Measurements from ENCODE around the gene PLEKHM3.

The PLEKHM3 gene

DNA sequence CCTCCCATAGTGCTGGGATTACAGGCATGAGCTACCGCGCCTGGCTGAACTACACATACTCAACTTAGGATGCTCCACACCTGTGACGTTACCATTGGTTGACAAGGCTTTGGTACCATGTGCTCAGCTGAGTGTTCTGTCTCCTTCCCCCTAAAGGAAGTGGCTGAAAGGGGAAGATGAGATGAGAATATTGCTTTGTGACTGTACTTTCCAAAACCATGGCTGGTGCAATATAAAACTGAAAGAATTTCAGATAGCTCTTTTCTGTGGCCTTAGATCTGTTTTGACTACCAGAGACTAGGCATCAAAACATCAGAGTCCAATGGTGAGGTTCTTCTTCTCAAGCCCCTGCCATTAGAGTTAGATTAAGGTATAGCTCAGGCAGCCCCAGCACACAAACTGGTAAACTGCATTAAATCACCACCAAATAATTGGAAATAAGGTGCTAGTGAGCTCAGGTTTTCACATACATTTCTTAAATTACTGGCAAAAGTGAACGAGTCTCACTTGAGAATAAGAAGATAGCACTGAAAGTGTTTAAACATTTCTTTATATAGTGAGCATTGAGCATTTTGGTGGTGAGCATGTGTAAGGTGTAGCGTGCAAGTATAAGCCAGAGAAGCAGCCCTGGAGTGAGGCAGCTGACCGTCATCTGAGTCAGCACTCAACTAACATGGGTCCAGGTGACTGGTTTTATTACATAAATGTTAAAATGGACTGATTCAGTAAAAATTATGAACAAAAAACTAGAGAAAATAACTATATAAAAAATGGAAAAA, 142.1 kb downstream of the PLEKHM3 start:
- no peak for DNase-seq

DNA sequence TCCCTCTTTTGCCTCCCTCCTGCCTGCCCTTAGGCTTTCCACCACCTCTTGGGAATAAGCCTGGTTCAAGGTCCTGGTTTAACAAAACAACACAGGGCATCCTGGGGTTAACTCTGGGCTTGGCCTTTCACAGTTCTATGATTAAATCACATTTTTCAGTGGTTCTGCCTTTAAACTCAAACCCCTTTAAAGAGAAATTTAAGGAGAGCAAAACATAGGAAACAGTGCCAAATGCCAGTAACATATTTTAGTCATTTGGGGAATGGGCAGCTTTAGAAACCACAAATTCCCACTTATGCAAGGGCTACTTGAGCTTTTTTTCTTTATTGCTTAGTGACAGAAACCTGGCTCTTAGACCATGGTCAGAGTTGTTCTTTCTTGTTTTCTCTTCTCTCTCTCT, 143.4 kb downstream of the PLEKHM3 start:
- DNase-seq = peak; percentile 5

DNA sequence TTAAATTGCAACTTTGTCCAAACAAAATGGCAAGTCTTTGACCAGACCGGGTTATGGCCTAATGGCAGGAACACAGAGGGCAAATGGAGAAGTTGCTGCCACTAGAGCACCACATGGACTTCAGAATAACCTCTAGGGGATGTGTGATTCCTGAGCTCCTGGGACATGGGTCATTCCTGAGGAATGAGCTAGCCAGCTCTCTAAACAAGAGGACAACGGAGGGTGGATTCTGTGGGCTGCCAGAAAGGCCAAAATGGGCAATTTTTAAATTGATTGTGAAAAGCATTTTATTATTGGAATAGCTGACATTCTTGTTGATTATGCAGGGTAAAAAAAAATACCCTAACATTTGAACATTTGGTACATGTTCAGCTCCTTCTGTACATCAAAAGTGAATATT, 145.8 kb downstream of the PLEKHM3 start:
- DNase-seq = peak; percentile 41

DNA sequence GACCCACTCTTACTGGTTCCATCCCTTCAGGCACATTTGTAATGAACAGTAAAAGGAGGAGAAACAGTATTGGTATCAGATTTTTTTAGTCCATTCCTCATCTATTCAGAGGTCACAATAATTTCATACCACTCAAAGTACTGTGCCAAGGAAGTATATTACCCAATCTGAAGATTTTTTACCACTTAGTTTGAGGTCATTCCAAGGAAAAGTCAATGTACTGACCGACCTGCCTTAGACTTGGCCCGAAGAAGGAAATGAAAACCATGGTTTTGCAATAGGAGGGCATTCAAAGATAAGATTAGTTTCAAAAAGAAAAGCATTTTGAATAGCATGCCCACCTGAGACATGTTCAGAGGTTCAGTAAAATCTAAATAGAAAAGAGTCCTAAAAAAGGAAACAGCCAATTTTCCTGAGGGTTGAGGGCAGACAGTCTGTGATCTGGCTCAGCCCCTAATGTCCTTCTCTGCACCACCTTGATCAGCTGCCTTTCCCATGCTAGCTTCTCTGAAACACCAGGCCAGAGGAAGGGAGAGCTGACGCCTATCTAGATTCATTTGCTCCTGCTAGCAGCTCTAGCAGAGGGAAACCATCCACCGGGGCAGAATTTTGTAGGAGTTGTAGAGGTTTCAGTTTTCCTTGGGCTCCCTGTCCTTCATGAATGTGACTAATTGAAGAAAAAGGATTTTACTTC, 148.3 kb downstream of the PLEKHM3 start:
- no peak for DNase-seq

DNA sequence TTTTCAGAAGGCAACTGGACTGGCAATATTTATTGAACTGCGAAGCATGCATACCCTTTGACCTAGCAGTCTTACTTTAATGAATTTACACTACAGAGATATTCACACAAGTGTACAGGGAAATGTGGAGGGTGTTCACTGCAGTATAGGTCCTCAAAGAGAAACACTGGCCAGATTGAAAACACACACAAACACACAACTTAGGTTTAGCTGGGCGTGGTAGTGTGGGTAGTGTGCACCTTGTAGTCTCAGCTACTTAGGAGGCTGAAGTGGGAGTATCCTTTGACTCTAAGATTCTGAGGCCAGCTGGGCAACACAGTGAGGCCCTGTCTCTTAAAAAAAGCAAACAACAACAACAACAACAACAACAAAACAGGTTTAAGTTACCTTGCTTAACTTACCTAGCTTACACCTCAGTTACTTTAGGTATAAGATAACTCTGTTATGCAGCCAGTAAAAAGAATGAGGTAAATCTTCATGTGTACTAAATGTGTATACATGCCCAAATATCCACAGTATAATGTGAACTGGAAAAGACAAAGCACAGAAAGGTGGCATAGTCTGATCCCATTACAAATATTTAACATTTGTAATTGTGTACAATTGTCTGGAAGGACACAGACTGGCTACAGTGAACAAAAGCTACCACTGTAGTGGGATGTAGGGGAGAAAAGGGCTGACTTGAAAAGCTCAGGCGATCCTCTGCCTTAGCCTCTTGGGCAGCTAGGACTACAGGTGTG, 149.7 kb downstream of the PLEKHM3 start:
- no peak for DNase-seq

DNA sequence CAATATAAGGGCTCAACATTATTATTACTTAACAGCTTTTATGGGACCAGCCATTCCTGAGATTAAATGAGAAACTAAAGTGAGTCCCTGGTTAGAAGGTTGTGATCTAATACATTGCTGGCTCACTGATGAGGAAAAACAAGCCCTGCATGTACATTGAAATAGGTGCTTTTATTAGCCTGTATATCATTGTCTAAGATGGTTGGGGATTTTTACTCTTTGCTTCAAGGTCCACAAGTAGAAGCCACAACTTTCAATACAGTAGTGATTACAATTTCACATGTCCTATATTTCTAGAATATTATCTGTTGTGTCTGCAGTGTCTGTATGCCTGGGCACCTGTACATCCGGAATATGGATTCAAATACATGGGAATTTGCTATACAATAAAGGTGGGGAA, 151.5 kb downstream of the PLEKHM3 start:
- DNase-seq = no peak

DNA sequence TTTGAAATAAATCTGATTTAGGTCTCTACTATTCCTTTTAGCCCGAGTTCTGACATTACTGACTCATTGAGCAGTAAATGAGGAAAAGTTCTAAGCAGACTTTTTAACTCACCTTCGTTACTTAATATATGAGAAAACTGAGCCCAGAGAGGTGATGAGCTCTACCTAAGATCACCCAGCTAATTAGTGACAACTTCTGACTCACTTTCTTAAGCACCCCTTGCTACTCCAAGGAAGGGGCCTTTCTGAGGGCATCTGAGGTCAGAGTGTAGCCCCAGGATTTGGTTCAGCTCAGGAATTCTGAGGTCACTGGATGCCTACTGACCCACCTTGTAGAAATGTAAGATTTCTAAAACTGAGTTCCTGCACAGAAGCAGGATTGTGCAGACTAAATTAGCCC, 153.4 kb downstream of the PLEKHM3 start:
- DNase-seq = no peak

DNA sequence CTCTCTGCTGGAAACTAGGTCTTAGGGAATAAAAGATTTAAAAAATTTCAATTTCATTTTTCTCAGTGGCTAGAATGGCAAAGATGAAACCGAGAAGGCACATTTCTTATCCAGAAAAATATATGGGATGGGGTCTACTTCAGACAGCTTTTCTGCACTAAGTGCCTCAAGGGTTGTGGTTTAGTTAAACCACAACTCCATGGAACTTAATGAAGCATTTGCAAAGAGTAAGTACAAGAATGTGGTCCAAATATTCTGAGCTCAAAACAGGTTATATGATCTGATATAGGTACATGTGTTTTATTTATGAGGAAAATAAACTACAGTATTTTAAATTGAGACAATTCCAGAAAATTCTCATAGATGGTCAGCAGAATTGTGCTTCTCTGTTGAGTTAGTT, 153.8 kb downstream of the PLEKHM3 start:
- DNase-seq = no peak

DNA sequence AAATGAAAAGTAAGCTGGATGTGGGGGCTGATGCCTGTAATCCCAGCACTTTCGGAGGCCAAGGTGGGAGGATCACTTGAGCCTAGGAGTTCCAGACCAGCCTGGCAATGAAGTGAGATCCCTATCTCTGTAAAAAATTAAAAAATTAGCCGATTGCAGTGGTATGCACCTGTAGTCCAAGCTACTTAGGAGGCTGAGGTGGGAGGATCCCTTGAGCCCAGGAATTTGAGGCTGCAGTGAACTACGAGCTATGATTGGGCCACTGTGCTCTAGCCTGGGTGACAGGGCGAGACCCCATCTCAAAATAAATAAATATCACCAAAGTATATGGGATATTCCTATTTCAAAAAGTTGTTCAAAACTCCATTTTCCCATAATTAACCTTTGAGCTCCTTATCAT, 154.5 kb downstream of the PLEKHM3 start:
- DNase-seq = no peak

DNA sequence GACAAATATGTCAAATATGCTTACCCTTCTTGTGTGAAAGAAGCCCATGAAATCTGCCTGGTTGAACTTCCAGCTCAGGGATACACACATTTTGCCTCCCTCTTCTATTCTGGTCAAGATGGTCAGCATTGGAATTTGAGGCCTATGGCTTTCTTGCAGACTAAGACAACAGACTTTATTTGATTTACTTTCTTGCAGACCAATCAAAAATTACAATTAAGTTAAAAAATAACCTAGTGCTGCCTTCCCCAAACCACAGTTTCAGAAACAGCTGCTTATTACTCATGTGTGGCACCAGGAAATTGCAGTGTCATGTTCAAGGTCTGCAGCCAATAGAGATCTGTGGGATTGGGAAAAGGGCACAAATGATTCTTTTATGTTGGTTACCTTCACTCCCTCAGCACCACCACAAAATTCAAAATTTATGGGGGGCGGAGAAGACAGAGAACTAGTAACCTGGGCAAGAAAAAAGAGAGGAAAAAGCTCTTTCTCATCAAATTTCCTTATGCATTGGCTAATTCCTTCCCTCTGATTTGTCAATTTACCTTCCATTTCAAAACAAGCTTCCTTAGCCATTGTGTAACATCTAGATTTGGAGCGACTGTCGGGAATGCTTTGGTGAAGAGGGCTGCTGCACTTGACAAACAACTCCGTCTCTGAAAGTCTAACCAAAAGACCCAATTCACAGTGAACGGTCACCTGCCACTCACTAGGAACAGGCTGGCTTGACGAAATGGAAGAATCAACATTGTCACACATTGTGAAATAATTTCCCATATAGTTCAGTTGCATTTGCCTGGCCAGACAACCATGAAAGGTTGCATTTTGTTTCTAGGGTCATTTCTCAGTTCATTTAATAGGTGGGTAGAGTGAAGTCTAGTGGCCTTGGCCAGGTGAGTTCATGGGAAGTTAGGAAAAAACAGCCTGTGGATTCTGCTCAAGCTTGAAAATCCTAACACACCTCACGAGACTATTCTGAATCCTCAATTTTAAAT, 155.2 kb downstream of the PLEKHM3 start:
- DNase-seq = peak; percentile 64

DNA sequence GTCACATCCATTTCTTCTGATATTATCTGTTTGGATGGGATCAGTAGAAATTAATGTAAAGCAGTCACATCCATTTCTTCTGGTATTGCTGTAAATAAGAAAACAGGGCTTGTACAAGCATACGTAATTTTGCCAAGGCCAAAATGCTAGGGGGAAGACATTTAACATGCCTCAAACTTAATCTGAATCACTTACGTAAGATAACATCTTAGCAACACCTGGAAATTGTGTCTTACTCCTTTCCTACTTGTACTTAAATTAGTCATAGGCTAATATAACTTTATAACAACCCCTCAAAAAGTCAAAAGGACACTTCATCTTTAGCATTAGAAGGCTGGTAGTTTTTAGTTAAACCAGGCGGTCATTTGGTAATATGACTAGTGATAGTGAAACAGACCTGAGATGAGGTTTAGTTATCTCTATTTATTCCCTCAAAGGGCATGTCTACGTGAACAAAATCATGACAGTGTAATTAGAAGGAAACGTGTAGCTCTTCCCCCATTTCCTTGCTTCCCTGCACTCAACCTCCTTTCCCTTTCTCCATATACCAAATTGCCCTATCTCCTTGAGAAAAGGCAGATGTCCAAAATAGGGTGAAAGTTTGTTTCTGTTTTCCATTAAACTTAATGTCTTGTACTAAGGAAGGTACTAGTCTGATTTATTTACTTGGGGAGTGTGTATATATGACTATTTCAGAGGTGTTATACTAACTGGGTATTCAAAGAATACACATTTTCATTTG, 156.3 kb downstream of the PLEKHM3 start:
- DNase-seq = no peak

DNA sequence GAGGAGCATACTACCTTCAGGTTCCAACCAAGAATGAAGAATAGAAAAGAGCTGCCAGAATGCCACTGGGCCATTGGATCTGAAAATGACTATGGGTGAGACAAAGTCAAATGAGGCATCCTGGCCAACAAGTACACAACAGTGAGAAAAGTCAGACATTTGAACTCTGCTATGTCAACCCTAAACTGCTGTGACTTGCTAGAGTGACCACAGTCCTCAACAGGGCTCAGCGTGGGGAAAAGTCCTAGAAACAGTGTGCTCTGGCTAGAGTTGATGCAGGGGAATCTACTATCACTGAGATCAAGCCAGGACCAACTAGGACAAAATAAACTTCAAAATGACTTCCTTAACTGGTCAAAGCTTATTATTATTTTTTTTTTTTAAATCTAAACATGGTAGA, 157.4 kb downstream of the PLEKHM3 start:
- DNase-seq = no peak

DNA sequence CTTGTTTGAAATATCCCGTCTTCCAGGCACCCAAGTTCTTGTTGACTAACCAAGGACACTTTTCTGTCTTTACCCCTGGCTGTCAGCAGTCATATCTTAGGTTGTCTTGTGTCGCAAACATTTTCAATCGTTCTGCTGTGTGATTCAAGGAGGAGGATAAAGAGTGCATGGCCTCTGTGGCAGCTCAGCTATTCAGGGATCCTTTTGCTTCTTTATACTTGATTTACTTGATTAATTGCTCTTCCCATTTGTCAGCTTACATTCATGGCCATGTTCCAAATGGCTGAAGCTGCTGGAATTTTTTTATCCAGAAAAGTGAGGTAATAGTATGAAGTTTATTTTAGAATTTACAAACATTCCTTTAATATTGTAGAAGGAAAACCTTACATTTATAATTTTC, 158.3 kb downstream of the PLEKHM3 start:
- peak; percentile 41 for DNase-seq

DNA sequence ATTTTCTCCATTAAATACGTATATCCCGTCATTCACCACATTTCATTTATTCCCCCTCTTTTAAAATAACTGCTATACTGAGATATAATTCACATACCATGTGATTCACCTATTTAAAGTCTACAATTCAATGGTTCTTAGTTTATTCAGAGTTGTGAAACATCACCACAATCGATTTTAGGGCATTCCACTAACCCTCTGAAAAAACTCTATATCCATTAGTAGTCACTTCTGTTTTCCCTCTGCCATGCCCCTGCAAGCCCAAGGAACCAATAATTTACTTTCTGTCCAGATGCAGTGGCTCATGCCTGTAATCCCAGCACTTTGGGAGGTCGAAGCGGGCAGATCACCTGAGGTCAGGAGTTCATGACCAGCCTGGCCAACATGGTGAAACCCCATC, 160.1 kb downstream of the PLEKHM3 start:
- no peak for DNase-seq

DNA sequence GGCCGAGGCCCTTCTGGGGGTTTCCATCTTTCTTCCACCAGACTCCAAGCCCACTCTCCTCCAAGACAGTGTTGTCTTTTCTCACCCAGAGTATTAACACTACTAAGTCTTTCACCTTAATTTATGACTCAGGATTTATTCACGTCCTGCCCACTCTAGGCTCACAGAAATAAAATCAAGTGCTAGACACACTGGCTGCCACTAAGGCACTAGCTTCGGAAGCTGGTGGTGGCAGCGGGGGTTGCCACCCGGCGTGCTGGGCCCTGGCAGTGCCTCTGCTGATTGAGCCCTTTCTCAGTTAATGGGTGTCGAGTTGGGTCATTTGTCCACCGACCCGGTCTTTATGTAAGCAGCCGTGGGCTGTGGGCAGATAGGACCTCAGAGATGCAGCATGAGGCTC, 162.0 kb downstream of the PLEKHM3 start:
- no peak for DNase-seq

DNA sequence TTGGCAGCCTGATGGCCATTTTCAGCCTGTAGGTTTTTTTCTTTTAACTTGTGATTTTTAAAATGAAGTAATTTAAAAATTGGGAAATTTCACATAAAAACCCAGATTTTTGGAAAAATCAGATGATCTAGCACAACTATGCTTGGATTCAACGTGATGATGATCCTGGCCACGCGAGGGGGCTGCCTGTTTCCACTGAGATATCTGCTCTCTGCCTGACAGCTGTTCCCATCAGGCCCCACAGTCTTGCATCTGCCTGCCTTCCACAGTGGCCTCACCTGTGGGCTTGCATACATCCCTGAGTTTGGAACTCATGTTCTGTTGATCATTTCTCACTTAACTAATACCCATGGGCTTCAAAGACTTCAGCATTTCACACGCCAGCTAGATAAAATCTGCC, 163.5 kb downstream of the PLEKHM3 start:
- DNase-seq = no peak

DNA sequence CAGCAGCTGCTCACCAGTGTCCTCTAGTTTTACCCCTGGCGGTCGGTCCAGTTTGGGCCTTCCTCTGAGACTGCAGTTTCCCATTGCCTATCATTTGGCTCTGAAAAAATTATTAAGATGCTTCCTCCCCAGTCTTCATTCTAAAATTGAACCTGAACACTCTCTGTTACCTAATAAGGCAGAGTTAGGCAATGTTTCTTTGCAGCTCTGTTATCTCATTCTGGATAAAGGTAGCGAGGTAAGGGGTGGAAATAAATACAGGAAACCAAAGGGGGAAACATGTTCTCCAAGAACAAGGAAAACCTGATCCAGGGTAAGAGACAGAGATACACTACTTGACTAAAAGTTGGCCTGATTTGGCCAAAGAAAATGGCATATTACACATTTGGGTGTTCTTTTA, 164.6 kb downstream of the PLEKHM3 start:
- no peak for DNase-seq

DNA sequence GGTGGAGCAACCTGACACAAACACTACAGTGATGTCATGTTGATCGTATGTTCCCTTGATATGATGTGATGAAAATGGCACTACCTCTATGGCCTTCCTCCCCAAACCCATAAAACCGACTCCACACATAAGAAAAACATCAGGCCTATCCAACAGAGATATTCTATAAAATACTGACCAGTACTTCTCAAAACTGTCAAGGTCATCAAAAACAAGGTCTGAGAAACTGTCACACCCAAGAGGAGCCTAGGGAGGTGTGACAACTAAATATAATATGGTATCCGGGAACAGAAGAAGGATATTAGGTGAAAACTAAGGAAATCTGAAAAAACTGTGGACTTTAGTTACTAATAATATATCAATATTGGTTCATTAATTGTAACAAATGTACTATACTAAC, 169.7 kb downstream of the PLEKHM3 start:
- no peak for DNase-seq

DNA sequence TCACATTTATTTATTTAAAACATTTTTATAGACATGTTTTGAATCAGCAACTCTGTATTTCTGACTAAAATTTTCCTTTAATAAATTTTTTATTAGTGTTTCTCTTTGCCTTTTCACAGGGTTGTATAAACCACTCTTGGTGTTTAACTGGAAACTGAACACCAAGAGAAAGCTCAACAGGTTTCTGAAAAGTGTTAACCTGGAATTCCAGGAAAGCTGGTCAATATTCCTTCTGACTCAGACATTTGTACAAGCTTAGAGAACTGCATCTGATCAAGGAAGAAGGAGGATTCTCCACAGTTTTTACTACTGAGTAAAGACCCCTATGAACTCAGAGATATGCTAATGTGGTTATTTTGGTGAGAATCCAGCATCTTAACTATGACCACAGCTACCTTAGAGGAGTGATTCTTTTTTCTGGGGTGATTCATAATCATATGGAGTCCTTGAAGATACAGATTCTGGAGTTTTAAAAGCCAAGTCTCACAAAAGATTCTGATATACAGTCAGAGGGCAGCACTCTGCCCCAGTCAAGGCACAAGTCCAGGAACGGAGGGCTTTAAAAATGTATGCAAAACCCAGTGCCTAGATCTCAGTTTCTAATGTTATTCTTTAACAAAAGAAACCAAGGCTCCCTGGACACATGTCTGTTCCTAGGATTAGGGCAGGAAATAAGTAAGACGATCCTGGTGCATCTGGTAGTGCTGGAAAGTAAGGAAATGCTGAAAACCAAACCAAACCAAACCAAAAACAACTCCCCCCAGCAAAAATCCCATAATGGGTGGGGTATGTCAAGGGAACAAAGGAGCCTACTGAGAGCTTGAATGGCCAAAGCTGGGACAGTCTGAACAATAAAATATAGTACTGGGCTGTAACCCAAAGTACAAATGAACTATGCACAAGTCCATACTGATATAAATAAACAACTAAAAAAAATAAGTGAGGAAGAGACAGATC, 170.6 kb downstream of the PLEKHM3 start:
- DNase-seq = peak; percentile 90

DNA sequence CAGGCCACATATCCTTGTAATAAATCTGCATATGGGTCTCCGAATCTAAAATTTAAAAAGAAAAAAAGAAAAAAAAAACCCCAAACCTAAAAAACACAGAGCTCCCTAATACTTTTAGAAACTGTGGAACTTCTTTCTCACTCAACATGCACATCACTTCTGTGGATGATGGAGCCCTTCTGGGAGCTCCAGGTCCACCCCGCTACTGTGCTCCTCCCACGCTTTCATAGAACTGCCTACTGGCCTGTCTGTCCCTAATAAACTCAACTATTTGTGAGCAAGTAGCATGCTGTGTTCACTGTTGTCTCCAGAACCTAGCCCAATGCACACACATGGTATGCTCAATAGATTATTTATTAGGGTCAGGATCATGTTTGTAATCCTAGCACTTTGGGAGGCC, 172.5 kb downstream of the PLEKHM3 start:
- DNase-seq = no peak

DNA sequence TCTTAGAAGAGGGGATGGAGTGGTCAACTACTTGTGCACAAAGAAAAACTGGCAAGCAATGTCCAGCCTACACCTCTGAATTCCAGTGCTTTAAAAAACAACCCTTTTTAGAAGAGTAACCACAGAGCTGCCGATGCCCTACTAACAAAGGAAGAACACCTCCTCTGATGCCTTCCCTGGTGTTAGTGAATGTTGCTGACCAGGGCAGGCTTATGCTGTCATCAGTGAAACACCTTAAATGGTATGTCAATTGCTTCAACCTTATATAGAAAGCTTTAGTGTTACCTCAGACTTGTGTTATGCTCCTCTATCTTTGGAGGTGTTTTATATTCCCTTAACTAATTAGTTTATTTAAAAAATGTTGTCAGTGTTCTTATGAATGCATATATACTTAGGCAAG, 175.9 kb downstream of the PLEKHM3 start:
- no peak for DNase-seq
